Measurements from ENCODE around the gene PDE4B. TPM values are rescaled to one million over a fixed set of nuclear protein-coding genes. Genes with fewer than 3 reads are reported as not detected.

The PDE4B gene
- total RNA-seq, 1 donor, result 2.3 TPM

DNA sequence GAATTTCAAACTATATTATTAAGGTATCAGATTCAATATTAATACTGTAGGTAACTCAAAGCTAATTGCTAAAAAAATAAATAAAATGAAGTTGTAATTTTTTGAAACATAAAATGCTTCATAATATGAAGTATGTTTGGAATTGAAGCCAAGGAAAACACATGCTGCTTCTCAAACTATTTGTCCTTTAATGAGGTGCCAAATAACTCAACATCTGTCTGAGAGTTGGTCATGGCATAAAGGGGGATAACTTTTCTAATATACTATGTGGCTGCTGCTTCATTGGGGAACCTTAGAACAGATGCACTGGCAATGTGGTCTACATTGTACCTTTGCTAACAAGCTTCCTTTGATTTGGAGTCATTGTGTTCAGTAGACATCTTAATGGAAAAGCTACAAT lies 96.7 kb downstream of the PDE4B start:
- DNase-seq (ENCODE audit: low read depth), result no peak
- no peak for TF ChIP-seq CTCF (IDR thresholded peaks at IDR 0.05; ENCODE audit: insufficient read depth, low read length)
- no peak overlapping the region for H3K4me3 ChIP-seq (ENCODE audit: low read depth, low read length)

DNA sequence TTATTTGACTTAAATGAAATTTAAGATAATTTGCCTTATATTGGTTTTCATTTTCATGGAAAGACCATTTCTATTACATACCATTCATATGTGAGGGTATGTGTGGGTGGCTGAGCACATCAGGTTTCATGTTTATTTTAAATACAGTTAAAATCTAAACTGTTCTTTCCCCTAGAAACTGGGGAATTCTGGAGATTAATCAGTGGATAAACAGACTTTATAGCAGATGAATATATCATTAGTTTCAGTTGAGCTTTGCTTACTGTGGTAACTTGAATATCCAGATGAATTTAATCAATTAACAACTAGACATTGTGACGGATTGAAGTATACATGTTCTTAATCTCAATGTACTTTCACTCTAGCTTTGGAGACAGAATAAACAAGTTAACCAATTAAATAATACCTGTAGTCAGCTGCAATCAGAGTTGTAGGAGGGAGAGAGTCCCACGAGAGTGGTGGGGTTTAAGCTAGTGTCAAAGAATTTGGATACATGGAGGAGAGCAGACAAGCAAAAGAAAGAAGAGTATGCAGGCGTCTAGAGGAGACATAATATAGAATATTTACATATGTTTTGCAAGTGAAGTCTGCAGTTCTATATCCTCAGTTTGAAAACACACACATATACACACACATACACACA lies 97.6 kb downstream of the PDE4B start:
- no peak for TF ChIP-seq CTCF (IDR thresholded peaks at IDR 0.05; ENCODE audit: insufficient read depth, low read length)
- DNase-seq (ENCODE audit: low read depth), result no peak
- H3K4me3 ChIP-seq (ENCODE audit: low read depth, low read length), result no peak overlapping the region

DNA sequence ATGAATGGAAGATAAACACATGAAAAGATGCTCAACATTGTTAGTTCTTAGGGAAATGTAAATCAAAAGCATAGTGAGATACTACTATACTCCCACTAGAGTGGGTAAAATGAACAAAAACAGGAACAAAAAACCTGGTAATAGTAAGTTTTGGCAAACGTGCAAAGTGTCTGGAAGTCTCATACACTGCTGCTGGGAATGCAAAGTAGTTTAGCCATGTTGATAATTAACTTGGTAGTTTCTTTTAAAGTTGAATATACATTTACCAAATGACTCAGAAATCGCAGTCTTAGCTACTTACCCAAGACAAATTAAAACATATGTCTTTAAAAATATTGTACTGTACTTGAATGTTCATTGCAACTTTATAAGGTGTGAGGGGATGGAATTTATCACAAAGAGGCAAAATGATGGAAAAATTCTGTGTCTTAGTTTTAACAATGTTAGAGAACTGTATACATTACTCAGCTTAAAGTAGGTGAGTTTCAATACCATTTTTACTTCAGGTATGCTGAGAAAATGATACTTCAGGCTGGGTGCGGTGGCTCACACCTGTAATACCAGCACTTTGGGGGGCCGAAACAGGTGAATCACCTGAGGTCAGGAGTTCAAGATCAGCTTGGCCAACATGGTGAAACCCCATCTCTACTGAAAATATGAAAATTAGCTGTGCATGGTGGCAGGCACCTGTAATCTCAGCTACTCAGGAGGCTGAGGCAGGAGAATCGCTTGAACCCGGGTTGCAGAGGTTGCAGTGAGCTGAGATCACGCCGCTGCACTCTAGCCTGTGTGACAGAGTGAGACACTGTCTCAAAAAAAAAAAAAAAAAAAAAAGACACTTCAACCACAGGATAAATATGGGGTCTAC lies 102.3 kb downstream of the PDE4B start:
- no peak for DNase-seq (ENCODE audit: low read depth)
- no peak overlapping the region for H3K4me3 ChIP-seq (ENCODE audit: low read depth, low read length)
- no peak for TF ChIP-seq CTCF (IDR thresholded peaks at IDR 0.05; ENCODE audit: insufficient read depth, low read length)

GRCh38 chr1:65896721-65897120 lies 104.0 kb downstream of the PDE4B start:
- H3K4me3 ChIP-seq (ENCODE audit: low read depth, low read length), result no peak overlapping the region
- no peak for DNase-seq (ENCODE audit: low read depth)
- TF ChIP-seq CTCF (IDR thresholded peaks at IDR 0.05; ENCODE audit: insufficient read depth, low read length), result no peak

DNA sequence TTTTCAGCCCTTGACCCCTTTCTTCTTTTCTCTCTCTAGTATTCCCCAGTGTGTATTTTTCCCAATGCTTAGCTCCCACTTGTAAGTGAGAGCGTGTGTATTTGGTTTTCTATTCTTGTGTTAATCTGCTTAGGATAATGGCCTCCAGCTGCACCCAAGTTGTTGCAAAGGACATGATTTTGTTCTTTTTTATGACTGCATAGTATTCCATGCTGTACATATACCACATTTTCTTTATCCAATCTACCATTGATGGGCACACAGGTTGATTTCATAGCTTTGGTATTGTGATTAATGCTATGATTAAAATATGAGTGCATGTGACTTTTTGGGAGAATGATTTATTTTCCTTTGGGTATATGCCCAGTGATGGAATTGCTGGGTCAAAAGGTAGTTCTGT lies 104.8 kb downstream of the PDE4B start:
- no peak for DNase-seq (ENCODE audit: low read depth)
- no peak for TF ChIP-seq CTCF (IDR thresholded peaks at IDR 0.05; ENCODE audit: insufficient read depth, low read length)
- no peak overlapping the region for H3K4me3 ChIP-seq (ENCODE audit: low read depth, low read length)

GRCh38 chr1:65904681-65905083 lies 112.0 kb downstream of the PDE4B start:
- no peak for TF ChIP-seq CTCF (IDR thresholded peaks at IDR 0.05; ENCODE audit: insufficient read depth, low read length)
- no peak overlapping the region for H3K4me3 ChIP-seq (ENCODE audit: low read depth, low read length)
- peak; percentile 12 for DNase-seq (ENCODE audit: low read depth)
